Progenitor cell of endocrine pancreas (in vitro differentiated cells): ENCODE results near the gene ARSG. TPM values are rescaled to one million over a fixed set of nuclear protein-coding genes. Genes with fewer than 3 reads are reported as not detected.

Experiments
- DNase-seq: peaks from one replicate; pipeline ENCODE4 v3.0.0; 2021; ENCODE audit warnings: low spot score; ENCODE audit not compliant: unreplicated experiment
- H3K27ac Mint-ChIP-seq: 2 replicates; pipeline ENCODE4 v1.8.0; 2021; ENCODE audit warnings: mild to moderate bottlenecking, moderate library complexity, mixed read lengths
- H3K27me3 Mint-ChIP-seq: 2 replicates; pipeline ENCODE4 v1.8.0; 2021; ENCODE audit warnings: mixed read lengths
- H3K36me3 Mint-ChIP-seq: 2 replicates; pipeline ENCODE4 v1.8.0; 2022; ENCODE audit warnings: mixed read lengths; ENCODE audit not compliant: insufficient read depth
- H3K4me1 Mint-ChIP-seq: 2 replicates; pipeline ENCODE4 v1.8.0; 2021; ENCODE audit warnings: low read depth, mixed read lengths
- H3K4me3 Mint-ChIP-seq: 2 replicates; pipeline ENCODE4 v1.8.0; 2021; ENCODE audit warnings: low read depth, mild to moderate bottlenecking, moderate library complexity, mixed read lengths
- H3K9me3 Mint-ChIP-seq: 2 replicates; pipeline ENCODE4 v1.8.0; 2021; ENCODE audit warnings: low read depth, mixed read lengths
- total RNA-seq: library from RNA; stranded (reverse); gene quantifications from 2 replicates; pipeline ENCODE4 v1.2.1, GENCODE V29; 2021
- TF ChIP-seq, protein P1 (sequence below): fragments of 200-600 bp; sonication (generic); IDR thresholded peaks from one replicate; pipeline ENCODE4 v1.5.0; 2021; ENCODE audit warnings: antibody characterized with exemption, mild to moderate bottlenecking; ENCODE audit not compliant: unreplicated experiment

Gene ARSG
- total RNA-seq, 1 donor from 2014 or later, result 2.6 TPM

DNA sequence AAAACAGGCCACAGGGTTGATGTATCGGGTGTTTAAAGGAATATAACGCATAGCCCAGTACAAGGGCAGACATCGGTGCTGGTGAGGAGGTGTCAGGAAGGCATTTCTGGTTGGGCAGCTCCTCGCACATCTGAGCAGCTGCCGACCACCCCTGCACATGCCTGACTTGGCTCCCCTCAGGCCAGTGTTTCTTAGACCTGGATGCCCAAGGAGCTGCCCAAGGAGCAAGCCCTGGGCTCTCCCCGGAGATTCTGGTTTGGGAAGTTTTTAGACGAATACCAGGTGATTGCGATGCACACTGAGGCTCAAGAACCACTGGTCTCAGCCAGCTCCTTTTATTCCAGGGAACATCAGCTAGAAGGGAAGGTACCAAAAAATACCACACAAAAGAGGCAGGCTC is 154.4 kb downstream of the ARSG start:
- H3K4me1 Mint-ChIP-seq, result peaks cover 10% of the 10 kb centered on the region
- H3K36me3 Mint-ChIP-seq, result peaks cover 22% of the 10 kb centered on the region
- TF ChIP-seq, protein P1, sequence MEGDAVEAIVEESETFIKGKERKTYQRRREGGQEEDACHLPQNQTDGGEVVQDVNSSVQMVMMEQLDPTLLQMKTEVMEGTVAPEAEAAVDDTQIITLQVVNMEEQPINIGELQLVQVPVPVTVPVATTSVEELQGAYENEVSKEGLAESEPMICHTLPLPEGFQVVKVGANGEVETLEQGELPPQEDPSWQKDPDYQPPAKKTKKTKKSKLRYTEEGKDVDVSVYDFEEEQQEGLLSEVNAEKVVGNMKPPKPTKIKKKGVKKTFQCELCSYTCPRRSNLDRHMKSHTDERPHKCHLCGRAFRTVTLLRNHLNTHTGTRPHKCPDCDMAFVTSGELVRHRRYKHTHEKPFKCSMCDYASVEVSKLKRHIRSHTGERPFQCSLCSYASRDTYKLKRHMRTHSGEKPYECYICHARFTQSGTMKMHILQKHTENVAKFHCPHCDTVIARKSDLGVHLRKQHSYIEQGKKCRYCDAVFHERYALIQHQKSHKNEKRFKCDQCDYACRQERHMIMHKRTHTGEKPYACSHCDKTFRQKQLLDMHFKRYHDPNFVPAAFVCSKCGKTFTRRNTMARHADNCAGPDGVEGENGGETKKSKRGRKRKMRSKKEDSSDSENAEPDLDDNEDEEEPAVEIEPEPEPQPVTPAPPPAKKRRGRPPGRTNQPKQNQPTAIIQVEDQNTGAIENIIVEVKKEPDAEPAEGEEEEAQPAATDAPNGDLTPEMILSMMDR, result no peak
- no peaks in the 10 kb centered on the region for H3K27me3 Mint-ChIP-seq
- no peak for DNase-seq
- no peak overlapping the region for H3K4me3 Mint-ChIP-seq
- no peaks in the 10 kb centered on the region for H3K9me3 Mint-ChIP-seq
- peak overlapping the region; percentile 38 for H3K27ac Mint-ChIP-seq

DNA sequence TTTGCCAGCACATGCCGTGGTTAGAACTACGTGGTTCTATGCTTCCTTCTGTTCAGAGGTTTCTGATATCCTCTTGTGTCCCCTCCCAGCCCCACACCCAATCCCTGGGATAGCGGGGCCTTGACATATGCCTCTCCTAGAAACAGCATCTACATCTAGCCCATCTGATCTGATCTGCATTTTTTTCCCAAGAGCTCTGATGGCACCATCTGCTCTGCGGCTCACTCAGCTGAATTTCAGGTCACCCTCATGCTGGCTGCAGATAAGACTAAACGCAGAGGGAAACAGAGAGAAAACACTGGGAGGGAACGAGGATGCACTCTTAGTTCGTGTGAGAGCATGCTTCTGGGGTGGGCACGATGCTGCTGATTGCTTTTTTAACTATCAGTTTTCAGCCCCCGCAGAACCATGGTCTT is 155.3 kb downstream of the ARSG start:
- peaks cover 24% of the 10 kb centered on the region for H3K36me3 Mint-ChIP-seq
- H3K4me3 Mint-ChIP-seq, result no peak overlapping the region
- H3K9me3 Mint-ChIP-seq, result no peaks in the 10 kb centered on the region
- H3K27me3 Mint-ChIP-seq, result no peaks in the 10 kb centered on the region
- H3K27ac Mint-ChIP-seq, result peak overlapping the region; percentile 38
- TF ChIP-seq, protein P1, result no peak
- DNase-seq, result no peak
- peaks cover 14% of the 10 kb centered on the region for H3K4me1 Mint-ChIP-seq

DNA sequence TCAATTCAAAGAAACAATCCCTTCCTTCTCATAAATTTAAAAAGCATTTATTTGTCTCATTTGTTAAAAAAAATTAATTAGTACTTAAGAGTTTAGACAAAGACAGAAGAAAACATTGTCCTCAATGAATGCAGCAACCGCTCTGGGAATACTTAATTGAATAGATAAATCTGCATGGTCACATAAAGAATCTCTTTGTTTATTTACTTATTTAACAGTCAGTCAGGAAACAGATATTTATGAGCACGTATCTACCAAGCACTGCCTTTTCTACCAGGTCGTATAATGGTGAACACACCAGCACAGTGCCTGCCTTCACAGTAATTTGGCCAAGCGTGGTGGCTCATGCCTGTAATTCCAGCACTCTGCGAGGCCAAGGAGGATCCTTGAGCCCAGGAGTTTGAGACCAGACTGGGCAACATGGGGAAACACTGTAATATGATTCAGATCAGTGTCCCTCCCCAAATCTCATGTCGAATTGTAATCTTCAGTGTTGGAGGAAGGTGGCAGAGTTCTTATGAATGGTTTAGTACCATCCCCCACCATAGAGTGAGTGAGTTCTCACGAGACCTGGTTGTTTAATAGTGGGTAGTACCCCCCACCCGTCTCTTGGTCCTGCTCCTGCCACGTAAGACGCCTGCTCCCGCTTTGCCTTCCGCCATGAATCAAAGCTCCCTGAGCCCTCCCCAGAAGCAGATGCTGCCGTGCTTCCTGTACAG is 157.9 kb downstream of the ARSG start:
- Mint-ChIP-seq H3K9me3 (no peaks in the 10 kb centered on the region), H3K36me3 (peaks cover 24% of the 10 kb centered on the region), H3K27ac (no peak overlapping the region), H3K4me1 (peaks cover 23% of the 10 kb centered on the region), H3K4me3 (no peak overlapping the region), H3K27me3 (no peaks in the 10 kb centered on the region)
- TF ChIP-seq, protein P1, result no peak
- DNase-seq, result no peak

DNA sequence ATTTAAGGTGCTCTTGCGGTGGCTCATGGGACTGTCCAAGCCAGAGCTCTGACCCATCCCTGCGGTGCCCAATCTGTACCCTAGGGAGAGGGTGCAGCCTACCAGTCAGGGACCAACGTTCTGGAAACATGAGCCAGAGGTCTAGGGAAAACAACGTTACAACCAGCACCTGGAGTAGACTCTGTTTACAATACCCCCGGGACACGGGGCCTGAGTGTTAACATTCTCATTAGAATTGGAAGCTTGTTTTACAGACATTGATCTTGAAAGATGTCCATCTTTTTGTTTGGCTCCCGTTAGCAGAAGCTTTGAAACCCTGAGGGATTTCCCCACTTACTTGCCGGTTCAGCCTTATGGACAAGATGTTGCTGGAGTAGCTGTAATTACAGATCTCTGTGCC is 159.1 kb downstream of the ARSG start:
- TF ChIP-seq, protein P1, result no peak
- Mint-ChIP-seq H3K4me3 (no peak overlapping the region), H3K4me1 (peaks cover 26% of the 10 kb centered on the region), H3K27me3 (no peaks in the 10 kb centered on the region), H3K36me3 (peaks cover 24% of the 10 kb centered on the region), H3K27ac (peak overlapping the region; percentile 67), H3K9me3 (no peaks in the 10 kb centered on the region)
- DNase-seq, result no peak

GRCh38 chr17:68450801-68451200 is 159.5 kb downstream of the ARSG start:
- no peak for DNase-seq
- Mint-ChIP-seq H3K27me3 (no peaks in the 10 kb centered on the region), H3K4me3 (no peak overlapping the region), H3K27ac (peak overlapping the region; percentile 67), H3K9me3 (no peaks in the 10 kb centered on the region), H3K36me3 (peaks cover 24% of the 10 kb centered on the region), H3K4me1 (peaks cover 28% of the 10 kb centered on the region)
- TF ChIP-seq, protein P1, result no peak
